Measurements from ENCODE around the gene GNG12.
A peak's percentile ranks its signal among the peaks of the same experiment; 100 is the strongest.
"Not testable (repeated sequence)": the region's sequence is repeated elsewhere in the genome, so short reads cannot be mapped to it uniquely, and the experiment has no call there.

GNG12 gene

GRCh38 chr1:67674260-67675011, 158.8 kb downstream of the GNG12 start:
- peak overlapping the region; percentile 25 for H3K27ac ChIP-seq (ENCODE audit: low read depth, low read length)
- no peaks in the 10 kb centered on the region for H3K36me3 ChIP-seq (ENCODE audit: control insufficient read depth in 5 of 5, insufficient read depth in 5 of 5, low read length in 5 of 5)
- no peak overlapping the region for H3K4me3 ChIP-seq (ENCODE audit: low read depth in 1 of 5, low read length in 5 of 5)
- H3K9ac ChIP-seq (ENCODE audit: low read length in 5 of 5) = peak overlapping the region in 1 of 5 donors; percentile 25
- H3K9me3 ChIP-seq (ENCODE audit: control insufficient read depth in 5 of 5, low read length in 5 of 5) = no peaks in the 10 kb centered on the region
- H3K4me1 ChIP-seq (ENCODE audit: control insufficient read depth in 5 of 5, insufficient read depth in 5 of 5, low read length in 5 of 5) = peaks cover 0 to 10% (median 6%) of the 10 kb centered on the region in 5 donors
- no peaks in the 10 kb centered on the region for H3K27me3 ChIP-seq (ENCODE audit: control insufficient read depth in 5 of 5, insufficient read depth in 4 of 5, low read length in 5 of 5)

- no peaks in the 10 kb centered on the region for H3K36me3 ChIP-seq (ENCODE audit: control insufficient read depth in 5 of 5, insufficient read depth in 5 of 5, low read length in 5 of 5)
- H3K4me3 ChIP-seq (ENCODE audit: low read depth in 1 of 5, low read length in 5 of 5) = no peak overlapping the region
- no peak overlapping the region for H3K9ac ChIP-seq (ENCODE audit: low read length in 5 of 5)
- H3K4me1 ChIP-seq (ENCODE audit: control insufficient read depth in 5 of 5, insufficient read depth in 5 of 5, low read length in 5 of 5) = peaks cover 0 to 10% (median 6%) of the 10 kb centered on the region in 5 donors
- H3K27me3 ChIP-seq (ENCODE audit: control insufficient read depth in 5 of 5, insufficient read depth in 4 of 5, low read length in 5 of 5) = no peaks in the 10 kb centered on the region
- no peaks in the 10 kb centered on the region for H3K9me3 ChIP-seq (ENCODE audit: control insufficient read depth in 5 of 5, low read length in 5 of 5)
- H3K27ac ChIP-seq (ENCODE audit: low read depth, low read length) = peak overlapping the region; percentile 25
Measured at GRCh38 chr1:67673468-67674201, 159.6 kb downstream of the GNG12 start.

GRCh38 chr1:67672260-67672803, 160.9 kb downstream of the GNG12 start:
- Histone ChIP-seq H3K27ac (ENCODE audit: low read depth, low read length) (no peak overlapping the region), H3K27me3 (ENCODE audit: control insufficient read depth in 5 of 5, insufficient read depth in 4 of 5, low read length in 5 of 5) (no peaks in the 10 kb centered on the region), H3K36me3 (ENCODE audit: control insufficient read depth in 5 of 5, insufficient read depth in 5 of 5, low read length in 5 of 5) (no peaks in the 10 kb centered on the region), H3K4me1 (ENCODE audit: control insufficient read depth in 5 of 5, insufficient read depth in 5 of 5, low read length in 5 of 5) (peaks cover 0 to 10% (median 6%) of the 10 kb centered on the region in 5 donors), H3K9ac (ENCODE audit: low read length in 5 of 5) (no peak overlapping the region), H3K4me3 (ENCODE audit: low read depth in 1 of 5, low read length in 5 of 5) (no peak overlapping the region), H3K9me3 (ENCODE audit: control insufficient read depth in 5 of 5, low read length in 5 of 5) (no peaks in the 10 kb centered on the region)

- H3K4me3 ChIP-seq (ENCODE audit: low read depth in 1 of 5, low read length in 5 of 5) = no peak overlapping the region
- H3K27me3 ChIP-seq (ENCODE audit: control insufficient read depth in 5 of 5, insufficient read depth in 4 of 5, low read length in 5 of 5) = no peaks in the 10 kb centered on the region
- no peaks in the 10 kb centered on the region for H3K9me3 ChIP-seq (ENCODE audit: control insufficient read depth in 5 of 5, low read length in 5 of 5)
- no peak overlapping the region for H3K9ac ChIP-seq (ENCODE audit: low read length in 5 of 5)
- H3K27ac ChIP-seq (ENCODE audit: low read depth, low read length) = no peak overlapping the region
- no peaks in the 10 kb centered on the region for H3K36me3 ChIP-seq (ENCODE audit: control insufficient read depth in 5 of 5, insufficient read depth in 5 of 5, low read length in 5 of 5)
- H3K4me1 ChIP-seq (ENCODE audit: control insufficient read depth in 5 of 5, insufficient read depth in 5 of 5, low read length in 5 of 5) = peaks cover 0 to 4% (median 0%) of the 10 kb centered on the region in 5 donors
Measured at GRCh38 chr1:67668660-67669059, 164.6 kb downstream of the GNG12 start.

- Histone ChIP-seq H3K36me3 (ENCODE audit: control insufficient read depth in 5 of 5, insufficient read depth in 5 of 5, low read length in 5 of 5) (no peaks in the 10 kb centered on the region), H3K27me3 (ENCODE audit: control insufficient read depth in 5 of 5, insufficient read depth in 4 of 5, low read length in 5 of 5) (no peaks in the 10 kb centered on the region), H3K9ac (ENCODE audit: low read length in 5 of 5) (no peak overlapping the region), H3K4me1 (ENCODE audit: control insufficient read depth in 5 of 5, insufficient read depth in 5 of 5, low read length in 5 of 5) (peaks cover 0 to 6% (median 0%) of the 10 kb centered on the region in 5 donors), H3K27ac (ENCODE audit: low read depth, low read length) (no peak overlapping the region), H3K4me3 (ENCODE audit: low read depth in 1 of 5, low read length in 5 of 5) (no peak overlapping the region), H3K9me3 (ENCODE audit: control insufficient read depth in 5 of 5, low read length in 5 of 5) (no peaks in the 10 kb centered on the region)
Measured at GRCh38 chr1:67666636-67667035, 166.6 kb downstream of the GNG12 start.

- H3K27me3 ChIP-seq (ENCODE audit: control insufficient read depth in 5 of 5, insufficient read depth in 4 of 5, low read length in 5 of 5); H3K9ac ChIP-seq (ENCODE audit: low read length in 5 of 5); H3K4me1 ChIP-seq (ENCODE audit: control insufficient read depth in 5 of 5, insufficient read depth in 5 of 5, low read length in 5 of 5); H3K9me3 ChIP-seq (ENCODE audit: control insufficient read depth in 5 of 5, low read length in 5 of 5); H3K27ac ChIP-seq (ENCODE audit: low read depth, low read length); H3K4me3 ChIP-seq (ENCODE audit: low read depth in 1 of 5, low read length in 5 of 5); H3K36me3 ChIP-seq (ENCODE audit: control insufficient read depth in 5 of 5, insufficient read depth in 5 of 5, low read length in 5 of 5): not testable (repeated sequence)
Measured at GRCh38 chr1:67665307-67665706, 168.0 kb downstream of the GNG12 start.

- no peak overlapping the region for H3K4me3 ChIP-seq (ENCODE audit: low read depth in 1 of 5, low read length in 5 of 5)
- H3K4me1 ChIP-seq (ENCODE audit: control insufficient read depth in 5 of 5, insufficient read depth in 5 of 5, low read length in 5 of 5) = peaks cover 0 to 6% (median 0%) of the 10 kb centered on the region in 5 donors
- H3K27me3 ChIP-seq (ENCODE audit: control insufficient read depth in 5 of 5, insufficient read depth in 4 of 5, low read length in 5 of 5) = no peaks in the 10 kb centered on the region
- H3K9ac ChIP-seq (ENCODE audit: low read length in 5 of 5) = no peak overlapping the region
- no peaks in the 10 kb centered on the region for H3K36me3 ChIP-seq (ENCODE audit: control insufficient read depth in 5 of 5, insufficient read depth in 5 of 5, low read length in 5 of 5)
- H3K9me3 ChIP-seq (ENCODE audit: control insufficient read depth in 5 of 5, low read length in 5 of 5) = no peaks in the 10 kb centered on the region
- no peak overlapping the region for H3K27ac ChIP-seq (ENCODE audit: low read depth, low read length)
Measured at GRCh38 chr1:67664048-67664447, 169.2 kb downstream of the GNG12 start.

GRCh38 chr1:67662884-67663283, 170.4 kb downstream of the GNG12 start:
- H3K4me1 ChIP-seq (ENCODE audit: control insufficient read depth in 5 of 5, insufficient read depth in 5 of 5, low read length in 5 of 5) = peaks cover 0 to 6% (median 0%) of the 10 kb centered on the region in 5 donors
- H3K36me3 ChIP-seq (ENCODE audit: control insufficient read depth in 5 of 5, insufficient read depth in 5 of 5, low read length in 5 of 5) = no peaks in the 10 kb centered on the region
- no peak overlapping the region for H3K27ac ChIP-seq (ENCODE audit: low read depth, low read length)
- no peaks in the 10 kb centered on the region for H3K9me3 ChIP-seq (ENCODE audit: control insufficient read depth in 5 of 5, low read length in 5 of 5)
- no peak overlapping the region for H3K4me3 ChIP-seq (ENCODE audit: low read depth in 1 of 5, low read length in 5 of 5)
- no peak overlapping the region for H3K9ac ChIP-seq (ENCODE audit: low read length in 5 of 5)
- H3K27me3 ChIP-seq (ENCODE audit: control insufficient read depth in 5 of 5, insufficient read depth in 4 of 5, low read length in 5 of 5) = no peaks in the 10 kb centered on the region

- Histone ChIP-seq H3K9ac (ENCODE audit: low read length in 5 of 5) (no peak overlapping the region), H3K9me3 (ENCODE audit: control insufficient read depth in 5 of 5, low read length in 5 of 5) (no peaks in the 10 kb centered on the region), H3K27me3 (ENCODE audit: control insufficient read depth in 5 of 5, insufficient read depth in 4 of 5, low read length in 5 of 5) (no peaks in the 10 kb centered on the region), H3K4me3 (ENCODE audit: low read depth in 1 of 5, low read length in 5 of 5) (no peak overlapping the region), H3K36me3 (ENCODE audit: control insufficient read depth in 5 of 5, insufficient read depth in 5 of 5, low read length in 5 of 5) (no peaks in the 10 kb centered on the region), H3K4me1 (ENCODE audit: control insufficient read depth in 5 of 5, insufficient read depth in 5 of 5, low read length in 5 of 5) (peaks cover 0 to 6% (median 0%) of the 10 kb centered on the region in 5 donors), H3K27ac (ENCODE audit: low read depth, low read length) (no peak overlapping the region)
Measured at GRCh38 chr1:67659229-67659628, 174.0 kb downstream of the GNG12 start.

GRCh38 chr1:67657152-67657551, 176.1 kb downstream of the GNG12 start:
- H3K9me3 ChIP-seq (ENCODE audit: control insufficient read depth in 5 of 5, low read length in 5 of 5); H3K27ac ChIP-seq (ENCODE audit: low read depth, low read length); H3K27me3 ChIP-seq (ENCODE audit: control insufficient read depth in 5 of 5, insufficient read depth in 4 of 5, low read length in 5 of 5); H3K4me3 ChIP-seq (ENCODE audit: low read depth in 1 of 5, low read length in 5 of 5); H3K4me1 ChIP-seq (ENCODE audit: control insufficient read depth in 5 of 5, insufficient read depth in 5 of 5, low read length in 5 of 5); H3K9ac ChIP-seq (ENCODE audit: low read length in 5 of 5); H3K36me3 ChIP-seq (ENCODE audit: control insufficient read depth in 5 of 5, insufficient read depth in 5 of 5, low read length in 5 of 5): not testable (repeated sequence)

All from subcutaneous abdominal adipose tissue (tissue), 5 donors.